Keratinocyte (primary cell): ENCODE measurements around the gene MALRD1. TPM values are rescaled to one million over a fixed set of nuclear protein-coding genes. Genes with fewer than 3 reads are reported as not detected.

Source experiments
- DNase-seq: peaks from one replicate; pipeline ENCODE4 v3.0.0-alpha.2; 2011; ENCODE audit warnings: low read depth, missing footprints, low spot score
- FAIRE-seq: peaks from 2 replicates; lab custom pipeline; 2011; peaks lifted over from hg19 to GRCh38; lab: Jason Lieb, UNC
- H2AFZ ChIP-seq: 2 replicates; pipeline ENCODE4 v1.6.0; 2012; ENCODE audit warnings: low read length, control low read depth, inconsistent platforms; ENCODE audit not compliant: control insufficient read depth
- H3K27ac ChIP-seq: 2 replicates; pipeline ENCODE4 v1.5.1; 2011; ENCODE audit warnings: low read length; ENCODE audit not compliant: control insufficient read depth, insufficient read depth
- H3K27me3 ChIP-seq: 3 replicates; pipeline ENCODE4 v1.6.0; 2011; ENCODE audit warnings: low read length; ENCODE audit not compliant: control insufficient read depth, insufficient read depth; ENCODE audit errors: extremely low read depth
- H3K36me3 ChIP-seq, 2 experiments: 2 replicates in 1 of 2; 3 replicates in 1 of 2; pipeline ENCODE4 v1.5.1; 2011; ENCODE audit warnings: low read length in 2 of 2, mild to moderate bottlenecking in 1 of 2; ENCODE audit not compliant: control insufficient read depth in 2 of 2, insufficient read depth in 2 of 2; ENCODE audit errors: extremely low read depth in 1 of 2
- H3K4me1 ChIP-seq: 3 replicates; pipeline ENCODE4 v1.5.1; 2011; ENCODE audit warnings: low read length; ENCODE audit not compliant: control insufficient read depth, insufficient read depth; ENCODE audit errors: extremely low read depth
- H3K4me2 ChIP-seq: 3 replicates; pipeline ENCODE4 v1.6.0; 2011; ENCODE audit warnings: low read depth, low read length; ENCODE audit not compliant: control insufficient read depth, insufficient read depth; ENCODE audit errors: extremely low read depth
- H3K4me3 ChIP-seq, 3 experiments: fragments of 200-600 bp in 1 of 3; sonication (generic) in 1 of 3; 2 replicates in 2 of 3; 3 replicates in 1 of 3; pipeline ENCODE4 v1.5.1; 2011 to 2016; ENCODE audit warnings: low read length in 3 of 3, mild to moderate bottlenecking in 3 of 3, control low read depth in 2 of 3, inconsistent platforms in 1 of 3, low read depth in 1 of 3, mixed read lengths in 1 of 3, mixed run types in 1 of 3, moderate library complexity in 1 of 3; ENCODE audit not compliant: control insufficient read depth in 2 of 3, insufficient read depth in 2 of 3; ENCODE audit errors: extremely low read depth in 1 of 3
- H3K79me2 ChIP-seq: 2 replicates; pipeline ENCODE4 v1.6.0; 2012; ENCODE audit warnings: low read length; ENCODE audit not compliant: control insufficient read depth, insufficient read depth
- H3K9ac ChIP-seq: 3 replicates; pipeline ENCODE4 v1.6.0; 2011; ENCODE audit warnings: low read length; ENCODE audit not compliant: control insufficient read depth, insufficient read depth; ENCODE audit errors: extremely low read depth
- H3K9me1 ChIP-seq: 3 replicates; pipeline ENCODE4 v1.6.0; 2011; ENCODE audit warnings: low read length; ENCODE audit not compliant: control insufficient read depth, insufficient read depth; ENCODE audit errors: extremely low read depth
- H3K9me3 ChIP-seq: 2 replicates; pipeline ENCODE4 v1.5.1; 2012; ENCODE audit warnings: low read depth, low read length; ENCODE audit not compliant: control insufficient read depth
- H4K20me1 ChIP-seq: 3 replicates; pipeline ENCODE4 v1.6.0; 2011; ENCODE audit warnings: low read length; ENCODE audit not compliant: control insufficient read depth, insufficient read depth; ENCODE audit errors: extremely low read depth
- CTCF ChIP-seq, 3 experiments: IDR thresholded peaks in 1 of 3; conservative IDR thresholded peaks in 1 of 3; optimal IDR thresholded peaks in 1 of 3; 2 replicates in 2 of 3; 3 replicates in 1 of 3; pipeline versions ENCODE3 to v1.5.1; 2011; ENCODE audit warnings: low read length in 3 of 3, mild to moderate bottlenecking in 3 of 3, moderate library complexity in 2 of 3, control low read depth in 1 of 3, inconsistent platforms in 1 of 3; ENCODE audit not compliant: insufficient read depth in 2 of 3; ENCODE audit errors: extremely low read depth in 1 of 3
- EZH2 ChIP-seq: IDR thresholded peaks from one replicate; pipeline ENCODE4 v1.6.1; 2012; ENCODE audit warnings: inconsistent platforms, mild to moderate bottlenecking, low read length, moderate library complexity
- dilution Hi-C: fragments of 300-500 bp; cut with MboI; formaldehyde crosslinking; loops from one replicate; pipeline ENCODE4 v1.7.0; 2020; ENCODE audit warnings: low sequenced_read_pairs; ENCODE audit not compliant: extremely low pct_ligation_motif_present
- polyA plus RNA-seq, 5 experiments: library from polyadenylated mRNA; depleted of rRNA in 3 of 5; stranded (reverse) in 3 of 5; stranded (forward) in 1 of 5; unstranded in 1 of 5; fragments of >200 nt; gene quantifications; 1 replicate in 1 of 5; 2 replicates in 3 of 5; 3 replicates in 1 of 5; pipeline versions ENCODE4 v1.2.1 to v1.2.3, GENCODE V29; 2011 to 2012; ENCODE audit warnings: missing spikeins in 2 of 5, low read depth in 1 of 5, low replicate concordance in 1 of 5

MALRD1 gene
- polyA plus RNA-seq, 1 donor (not counting 4 experiments of a cell fraction or from before 2014, with no cell fraction given), result not detected

- peaks cover 7% of the 10 kb centered on the region for H3K4me1 ChIP-seq
- no peaks in the 10 kb centered on the region for H3K36me3 ChIP-seq
- no peak overlapping the region for H3K4me3 ChIP-seq
- no peaks in the 10 kb centered on the region for H3K9me1 ChIP-seq
- no peak for DNase-seq
- no peaks in the 10 kb centered on the region for H3K9me3 ChIP-seq
- dilution Hi-C loops, result no loop called here
- TF ChIP-seq EZH2 (no peak), CTCF (optimal IDR thresholded peaks at IDR 0.05 in 1 of 3, IDR thresholded peaks at IDR 0.05 in 1 of 3, conservative IDR thresholded peaks at IDR 0.05 in 1 of 3; ENCODE audit: extremely low read depth in 1 of 3, insufficient read depth in 2 of 3, low read length in 3 of 3) (no peak)
- no peaks in the 10 kb centered on the region for H3K79me2 ChIP-seq
- no peak overlapping the region for H3K27ac ChIP-seq
- H3K4me2 ChIP-seq, result no peak overlapping the region
- no peak overlapping the region for H3K9ac ChIP-seq
- H3K27me3 ChIP-seq, result no peaks in the 10 kb centered on the region
- FAIRE-seq, result no peak
- H4K20me1 ChIP-seq, result no peaks in the 10 kb centered on the region
- no peak overlapping the region for H2AFZ ChIP-seq
Observed at GRCh38 chr10:19778996-19779395, 730.4 kb downstream of the MALRD1 start.

GRCh38 chr10:19782430-19783089 lies 734.0 kb downstream of the MALRD1 start:
- dilution Hi-C loops, result no loop called here
- Histone ChIP-seq H3K36me3 (no peaks in the 10 kb centered on the region), H4K20me1 (no peaks in the 10 kb centered on the region), H3K27ac (no peak overlapping the region), H3K4me1 (peaks cover 3% of the 10 kb centered on the region), H3K27me3 (no peaks in the 10 kb centered on the region), H3K79me2 (no peaks in the 10 kb centered on the region), H3K4me3 (no peak overlapping the region), H3K9ac (no peak overlapping the region), H3K4me2 (no peak overlapping the region), H3K9me3 (no peaks in the 10 kb centered on the region), H3K9me1 (no peaks in the 10 kb centered on the region), H2AFZ (no peak overlapping the region)
- DNase-seq (no peak), FAIRE-seq (no peak)
- TF ChIP-seq CTCF (optimal IDR thresholded peaks at IDR 0.05 in 1 of 3, IDR thresholded peaks at IDR 0.05 in 1 of 3, conservative IDR thresholded peaks at IDR 0.05 in 1 of 3; ENCODE audit: extremely low read depth in 1 of 3, insufficient read depth in 2 of 3, low read length in 3 of 3) (no peak), EZH2 (no peak)
